ENCODE data around the gene ZNF880.

Gene ZNF880

DNA sequence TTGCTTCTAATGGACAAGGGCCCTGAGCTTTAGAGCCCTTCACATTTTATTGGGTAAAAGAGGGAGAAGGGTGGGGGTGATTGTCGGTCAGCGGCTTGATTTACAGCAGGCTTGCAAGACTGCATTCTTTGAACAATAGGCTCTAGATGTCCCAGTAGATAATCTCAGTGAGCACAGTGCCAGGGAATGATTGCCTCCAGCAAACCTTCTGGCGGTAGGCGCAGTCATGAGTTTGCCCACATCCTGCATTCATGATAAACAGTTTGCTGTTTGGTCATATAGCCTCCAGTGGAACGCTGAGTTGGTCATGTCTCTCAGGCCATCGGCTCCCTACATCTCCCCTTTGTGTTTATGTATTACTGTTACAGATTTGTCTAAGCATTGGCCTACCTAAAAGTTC lies 40.6 kb downstream of the ZNF880 start:
- Mint-ChIP-seq H3K4me3 (no peak overlapping the region), H3K36me3 (peaks cover 90% of the 10 kb centered on the region), H3K27me3 (no peaks in the 10 kb centered on the region)

DNA sequence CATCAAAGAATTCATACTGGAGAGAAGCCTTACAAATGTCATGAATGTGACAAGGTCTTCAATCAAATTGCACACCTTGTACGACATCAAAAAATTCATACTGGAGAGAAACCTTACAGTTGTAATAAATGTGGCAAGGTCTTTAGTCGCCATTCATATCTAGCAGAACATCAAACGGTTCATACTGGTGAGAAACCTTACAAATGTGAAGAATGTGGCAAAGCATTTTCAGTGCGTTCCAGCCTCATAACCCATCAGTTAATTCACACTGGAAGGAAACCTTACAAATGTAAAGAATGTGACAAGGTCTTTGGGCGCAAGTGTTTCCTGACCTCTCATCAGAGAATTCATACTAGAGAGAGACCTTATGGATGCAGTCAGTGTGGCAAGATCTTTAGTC lies 46.0 kb downstream of the ZNF880 start:
- no peaks in the 10 kb centered on the region for H3K27me3 Mint-ChIP-seq
- no peak overlapping the region for H3K4me3 Mint-ChIP-seq
- no peak for ATAC-seq
- peaks cover 28% of the 10 kb centered on the region for H3K9me3 Mint-ChIP-seq
- H3K27ac Mint-ChIP-seq, result no peak overlapping the region
- no peaks in the 10 kb centered on the region for H3K4me1 Mint-ChIP-seq
- peaks cover 36% of the 10 kb centered on the region for H3K36me3 Mint-ChIP-seq

More for the DNA sequence above, 40.6 kb downstream of the ZNF880 start:
- peaks cover 29% of the 10 kb centered on the region for H3K9me3 Mint-ChIP-seq
- H3K4me1 Mint-ChIP-seq, result no peaks in the 10 kb centered on the region
- H3K27ac Mint-ChIP-seq, result no peak overlapping the region
- no peak for ATAC-seq

DNA sequence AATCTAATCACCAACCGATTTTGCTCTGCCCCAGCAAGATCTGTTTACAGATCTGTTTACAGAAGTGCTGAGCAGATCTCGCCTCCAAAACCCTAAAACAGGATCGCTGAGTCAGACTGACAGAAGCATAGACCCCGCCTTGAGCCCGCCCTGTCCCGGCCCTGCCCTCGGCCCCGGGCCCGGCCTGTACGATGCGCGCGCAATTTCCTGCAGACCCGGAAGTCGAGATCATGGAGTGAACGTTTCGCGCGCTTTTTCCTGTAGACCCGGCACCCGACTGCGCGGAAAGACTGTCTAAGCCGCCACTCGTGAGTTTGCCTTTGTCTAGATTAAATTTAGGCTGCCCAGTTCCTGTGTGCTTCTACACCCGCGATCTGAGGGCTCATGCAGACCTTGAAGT lies 59.2 kb downstream of the ZNF880 start, which contains the start of gene ZNF534:
TSS of gene ZNF534 (plus strand) at position 212 of the 400 bp plus-strand sequence. CDS start 2,327 bp downstream, outside the sequence.
- peaks cover 28% of the 10 kb centered on the region for H3K9me3 Mint-ChIP-seq
- no peaks in the 10 kb centered on the region for H3K27me3 Mint-ChIP-seq
- no peak within 1 kb of the TSS for H3K4me3 Mint-ChIP-seq
- peaks cover 59% of the 10 kb centered on the region for H3K36me3 Mint-ChIP-seq
- H3K27ac Mint-ChIP-seq, result no peak within 1 kb of the TSS
- H3K4me1 Mint-ChIP-seq, result no peaks in the 10 kb centered on the region
- no peak for ATAC-seq
